NCI-H2081 (cell line): ENCODE measurements around the gene AACS.

Experiments used
- DNase-seq, 2 experiments: peaks; one replicate each; lab custom pipeline; 2025; lab: John Stamatoyannopoulos, UW

AACS gene

DNA sequence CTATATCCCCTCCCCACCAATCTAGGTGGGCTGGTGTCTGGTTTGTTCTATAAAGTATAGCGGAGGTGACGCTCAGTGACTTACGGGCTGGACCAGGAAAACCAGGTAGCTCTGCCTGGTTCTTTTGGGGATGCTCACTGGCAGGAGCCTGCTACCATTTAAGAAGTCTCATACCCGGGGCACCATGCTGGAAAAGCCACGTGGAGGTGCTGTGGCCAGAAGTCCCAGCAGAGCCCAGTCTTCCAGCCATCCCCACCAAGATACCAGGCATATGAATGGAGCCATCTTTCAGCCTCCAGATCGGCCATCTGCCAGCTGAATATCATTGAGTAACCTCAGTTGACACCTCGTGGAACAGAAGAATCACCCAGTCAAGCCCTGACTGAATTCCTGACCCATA lies 87.2 kb downstream of the AACS start:
- DNase-seq, result no peak

DNA sequence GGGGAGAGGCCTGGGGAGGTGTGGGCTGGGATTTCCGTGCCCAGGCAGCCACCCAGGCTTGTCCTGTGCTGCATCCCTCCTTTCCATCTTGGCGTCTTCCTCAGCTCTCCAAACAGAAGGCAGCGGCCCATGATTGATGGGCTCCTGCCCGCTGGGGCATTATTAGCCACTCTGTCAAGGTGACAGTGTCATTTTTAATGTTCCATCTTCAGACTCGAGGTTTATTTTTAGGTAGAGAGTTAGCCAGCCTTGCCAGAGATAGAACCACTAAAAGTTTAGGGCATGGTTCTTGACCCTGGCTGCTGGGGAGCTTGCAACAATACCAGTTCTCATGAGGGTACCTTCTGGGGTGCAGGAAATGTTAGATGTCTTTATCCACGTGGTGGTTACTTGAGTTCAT lies 90.1 kb downstream of the AACS start:
- DNase-seq, result no peak

DNA sequence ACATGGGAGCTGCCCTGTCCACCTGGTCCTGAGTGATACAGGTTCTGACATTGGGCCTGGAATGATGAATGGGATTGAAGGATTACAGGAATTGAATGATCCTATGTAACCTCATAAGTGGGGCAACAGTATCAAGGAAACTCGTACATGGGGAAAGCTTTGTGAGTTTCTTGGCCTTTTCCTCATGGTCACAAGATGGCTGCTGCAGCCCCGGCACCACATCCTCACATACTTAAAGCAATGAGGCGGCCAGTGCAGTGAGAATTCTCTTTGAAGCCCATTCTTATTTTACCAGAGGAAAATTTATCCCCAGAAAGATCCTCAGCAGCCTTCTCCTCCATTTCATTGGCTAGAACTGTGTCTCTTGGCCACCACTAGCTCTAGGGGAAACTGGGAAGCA lies 91.9 kb downstream of the AACS start:
- no peak for DNase-seq

DNA sequence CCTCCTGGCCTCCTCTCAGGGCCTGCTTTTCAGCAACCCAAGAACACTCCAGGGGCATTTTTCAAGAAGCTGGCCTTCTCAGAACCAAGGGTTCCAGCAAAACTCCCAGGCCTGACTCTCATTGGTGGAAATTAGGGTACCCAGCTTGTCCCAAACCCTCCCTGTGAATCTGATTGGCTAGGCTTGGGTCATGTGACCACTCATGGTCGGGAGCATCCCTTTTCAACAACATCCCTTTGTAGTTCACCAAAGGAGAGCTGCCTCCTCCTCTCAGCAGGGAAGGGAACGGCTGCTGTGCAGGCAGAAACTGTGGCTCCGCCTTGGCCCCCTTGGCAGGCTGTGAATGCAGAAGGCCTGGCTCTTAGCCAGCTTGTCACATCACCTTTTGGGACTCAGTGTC lies 94.5 kb downstream of the AACS start:
- DNase-seq, result no peak

DNA sequence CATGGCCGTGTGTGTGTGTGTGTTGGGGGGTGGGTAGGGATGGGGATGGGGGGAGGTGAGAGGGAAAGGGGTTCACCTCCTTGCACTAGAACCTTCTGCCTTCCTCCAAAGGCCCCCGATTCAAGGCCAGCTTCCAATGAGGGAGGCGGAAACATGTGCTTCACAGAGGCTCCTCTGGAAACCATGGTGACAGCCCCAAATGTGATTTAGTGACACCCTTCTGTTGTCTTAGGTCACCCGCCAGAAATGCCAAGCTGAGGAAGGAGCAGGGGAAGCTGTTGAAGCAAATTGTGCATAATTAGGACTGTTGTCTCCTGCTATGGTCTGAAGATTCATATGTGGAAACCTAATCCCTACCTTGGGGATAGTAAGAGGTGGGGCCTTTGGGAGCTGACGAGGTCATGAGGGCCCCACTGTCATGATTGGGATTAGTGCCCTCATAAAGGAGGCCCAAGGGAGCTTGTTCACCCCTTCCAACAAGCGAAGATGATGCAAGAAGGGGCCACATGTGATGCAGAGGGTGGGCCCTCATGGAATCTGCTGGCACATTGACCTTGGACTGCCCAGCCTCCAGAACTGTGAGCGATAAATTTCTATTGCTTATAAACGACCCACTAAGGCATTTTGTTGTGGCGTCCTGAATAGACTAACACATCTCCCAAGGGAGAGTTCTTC lies 95.2 kb downstream of the AACS start:
- no peak for DNase-seq

DNA sequence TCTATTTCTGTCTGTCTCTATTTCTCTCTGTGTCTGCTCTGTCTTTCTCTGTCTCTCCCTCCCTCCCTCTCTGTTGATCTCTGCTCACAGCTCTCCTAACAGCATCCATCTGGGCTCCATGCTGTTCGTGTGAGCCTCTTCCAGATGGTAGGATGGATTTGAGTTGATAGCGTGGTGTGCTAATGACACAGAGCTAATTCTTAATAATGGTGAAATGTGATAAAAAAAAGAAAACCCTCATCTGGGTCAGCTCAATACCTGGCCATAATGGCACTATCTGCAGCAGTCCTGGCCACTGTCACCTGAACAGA lies 96.4 kb downstream of the AACS start:
- no peak for DNase-seq

DNA sequence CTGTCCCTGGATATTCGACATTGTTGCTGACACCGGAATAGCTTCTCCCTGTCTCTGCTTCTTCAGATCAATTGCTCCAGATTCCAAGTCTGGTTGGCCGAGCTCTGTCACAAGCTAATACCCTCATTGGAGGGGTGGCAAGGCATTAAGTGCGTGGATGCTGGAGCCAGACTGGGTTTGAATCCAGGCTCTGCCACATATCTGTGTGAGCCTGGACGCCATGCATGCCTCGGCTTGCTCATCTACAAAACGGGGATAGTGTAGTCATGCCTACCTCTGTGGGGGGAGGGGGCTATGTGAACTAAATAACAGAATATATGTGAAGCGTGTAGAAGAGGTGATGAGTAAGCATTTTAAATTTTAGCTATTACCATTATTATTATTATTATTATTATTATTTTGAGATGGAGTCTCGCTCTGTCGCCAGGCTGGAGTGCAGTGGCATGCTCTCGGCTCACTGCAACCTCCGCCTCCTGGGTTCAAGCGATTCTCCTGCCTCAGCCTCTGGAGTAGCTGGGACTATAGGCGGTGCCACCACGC lies 97.3 kb downstream of the AACS start:
- DNase-seq, result no peak

DNA sequence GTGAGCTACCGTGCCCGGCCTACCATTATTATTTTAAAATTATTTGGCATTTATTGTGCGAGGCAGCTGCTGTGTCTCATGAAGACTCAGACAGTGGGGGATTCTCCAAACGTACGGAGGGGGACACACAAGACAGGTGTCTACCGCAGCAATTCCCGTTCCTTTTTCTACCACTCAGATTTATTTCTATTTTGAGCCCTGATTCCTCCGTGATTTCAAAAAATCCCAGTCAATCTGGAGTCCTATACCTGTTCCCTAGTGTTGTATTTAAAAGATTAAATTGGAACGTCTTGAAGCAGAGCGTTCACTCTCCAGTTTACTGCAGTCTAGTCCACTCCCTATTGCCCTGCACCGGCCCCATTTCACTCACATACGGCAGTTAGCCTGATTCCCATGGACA lies 97.9 kb downstream of the AACS start:
- no peak for DNase-seq

DNA sequence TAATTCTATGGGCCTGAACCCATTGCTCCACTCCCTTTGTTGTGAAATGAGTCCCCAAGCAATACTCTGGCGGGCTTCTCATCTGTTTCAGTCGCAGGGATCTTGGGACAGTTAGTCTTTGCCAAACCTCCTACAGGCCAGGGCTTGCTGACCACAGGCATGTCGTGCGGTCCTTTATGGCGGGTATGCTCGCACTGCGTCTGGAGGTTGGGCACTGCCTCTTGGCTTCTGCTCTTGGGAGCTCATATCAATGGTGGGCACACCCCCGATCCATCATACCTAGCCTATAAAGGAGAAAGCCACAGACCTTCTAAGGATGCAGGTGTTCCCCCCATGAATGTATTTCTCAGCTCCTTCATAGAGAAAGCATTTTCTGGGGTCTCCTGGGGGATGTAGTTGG lies 99.3 kb downstream of the AACS start:
- no peak for DNase-seq

DNA sequence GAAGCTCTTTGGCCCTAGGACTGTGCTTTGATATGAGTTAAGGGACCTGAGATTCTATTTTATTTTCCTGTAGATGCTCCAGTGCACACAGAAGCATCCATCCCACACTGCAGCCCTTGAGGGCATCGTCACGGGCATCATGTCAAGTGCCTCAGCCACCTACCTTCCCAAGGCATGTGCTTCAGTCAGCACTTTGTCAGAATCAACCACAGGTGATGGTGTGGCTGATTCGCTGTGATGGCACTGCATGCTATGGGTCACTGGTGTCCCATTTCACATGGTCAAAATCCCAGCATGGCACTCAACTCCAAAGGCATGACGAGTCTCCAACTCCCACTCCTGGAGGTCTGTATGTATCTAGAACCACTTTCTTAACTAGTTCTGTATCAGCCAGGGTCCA lies 100.8 kb downstream of the AACS start:
- no peak for DNase-seq

DNA sequence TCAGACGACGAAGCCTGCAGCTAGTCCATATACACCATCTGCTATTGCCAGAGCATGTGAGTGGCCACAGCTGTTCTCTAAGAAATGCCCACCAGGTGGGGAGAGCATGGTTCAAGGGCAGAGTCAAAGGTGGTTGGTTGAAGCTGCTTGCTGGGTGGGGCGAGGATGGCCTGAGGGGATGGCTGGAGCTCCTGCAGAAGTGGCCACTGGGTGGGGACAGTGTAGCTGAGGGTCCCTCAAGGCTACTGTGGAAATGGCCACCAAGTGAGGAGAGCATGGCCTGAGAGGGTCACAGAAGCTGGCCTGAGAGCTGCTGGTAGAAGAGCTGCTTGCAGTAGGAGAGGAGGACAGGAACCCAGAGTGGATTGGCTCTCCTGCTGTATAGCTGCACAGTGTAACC lies 102.4 kb downstream of the AACS start:
- no peak for DNase-seq

DNA sequence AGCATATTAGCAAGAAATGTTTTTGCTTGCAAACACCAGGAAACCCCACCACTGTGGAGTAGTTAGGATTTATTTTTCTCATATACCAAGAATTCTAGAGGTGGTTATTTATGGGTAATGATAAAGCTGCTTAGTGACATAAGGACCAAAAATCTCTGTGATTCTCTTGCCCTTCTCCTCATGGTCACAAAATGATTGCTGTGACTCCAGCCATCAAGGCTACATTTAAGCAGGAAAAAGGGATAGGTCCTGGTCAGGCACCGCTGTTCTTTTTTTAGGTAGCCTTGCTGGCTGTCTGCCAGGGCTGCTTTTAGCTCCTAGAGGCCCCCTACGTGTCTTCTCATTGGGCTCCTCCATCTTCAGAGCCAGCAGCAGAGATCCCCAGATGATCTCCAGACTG lies 104.2 kb downstream of the AACS start:
- no peak for DNase-seq

DNA sequence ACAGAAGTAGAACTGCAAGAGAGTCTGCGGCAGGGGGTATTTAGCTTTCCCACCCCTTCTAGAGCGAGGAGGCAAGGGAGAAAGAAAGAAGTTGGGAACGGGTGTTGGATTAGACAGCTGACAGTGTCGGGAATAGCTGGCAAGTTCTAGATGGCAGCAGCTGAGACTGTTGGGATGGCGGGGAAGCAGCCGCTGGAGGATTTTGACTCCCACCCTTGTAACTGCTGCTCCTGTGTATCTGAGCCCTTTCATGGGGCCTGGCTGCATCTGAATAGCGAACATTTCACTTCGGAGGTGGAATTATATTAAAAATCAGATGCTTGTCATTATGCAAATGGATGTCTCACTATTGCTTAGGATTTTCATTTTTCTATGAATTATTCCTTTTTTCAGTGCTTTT lies 104.6 kb downstream of the AACS start:
- DNase-seq, result no peak

DNA sequence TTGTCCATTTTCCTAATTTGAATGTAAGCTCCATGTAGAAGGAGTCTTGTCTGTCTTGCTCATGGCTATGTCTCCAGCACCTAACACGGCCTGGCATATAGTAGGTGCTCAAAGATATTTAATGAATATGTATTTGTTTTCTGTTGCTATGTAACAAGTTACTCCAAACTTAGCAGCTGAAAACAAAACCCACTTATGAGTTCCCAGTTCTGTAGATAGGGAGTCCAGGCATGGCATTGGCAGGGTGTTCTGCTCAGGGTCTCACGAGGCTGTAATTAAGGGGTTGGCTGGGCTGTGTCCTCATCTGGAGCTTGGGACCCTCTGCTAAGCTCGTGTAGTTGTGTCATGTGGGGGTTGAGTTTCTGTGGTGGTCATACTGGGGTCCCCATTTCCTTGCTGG lies 106.0 kb downstream of the AACS start:
- no peak for DNase-seq

DNA sequence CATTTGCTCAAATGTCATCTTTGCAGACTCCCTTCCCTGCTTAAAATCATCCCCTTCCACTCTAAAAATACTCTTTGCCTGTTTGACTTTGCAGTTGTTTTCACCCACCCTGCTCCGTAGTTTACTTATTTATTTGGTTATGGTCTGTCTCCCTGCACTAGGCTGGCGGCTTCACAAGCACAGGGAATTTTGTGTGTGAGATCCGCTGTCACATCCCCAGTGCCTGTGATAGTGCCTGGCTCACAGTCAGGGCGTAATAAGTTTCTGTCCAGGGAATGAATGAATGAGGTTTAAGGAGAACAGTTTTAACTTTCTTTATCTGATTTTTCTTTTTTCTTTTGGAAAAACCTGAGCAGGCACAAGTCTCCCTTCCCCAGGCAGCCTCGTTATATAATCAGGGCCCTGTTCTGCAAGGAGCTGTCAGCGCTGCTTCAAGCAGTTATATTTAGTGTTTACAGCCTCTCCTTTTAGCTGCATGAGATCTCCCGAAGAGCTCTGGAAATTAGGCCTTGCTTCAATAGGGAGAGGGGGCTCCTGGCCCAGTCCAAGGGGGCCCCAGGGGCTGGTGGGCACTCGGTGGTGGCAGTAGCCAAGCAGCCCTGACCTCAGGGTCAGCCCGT lies 107.1 kb downstream of the AACS start:
- no peak for DNase-seq

DNA sequence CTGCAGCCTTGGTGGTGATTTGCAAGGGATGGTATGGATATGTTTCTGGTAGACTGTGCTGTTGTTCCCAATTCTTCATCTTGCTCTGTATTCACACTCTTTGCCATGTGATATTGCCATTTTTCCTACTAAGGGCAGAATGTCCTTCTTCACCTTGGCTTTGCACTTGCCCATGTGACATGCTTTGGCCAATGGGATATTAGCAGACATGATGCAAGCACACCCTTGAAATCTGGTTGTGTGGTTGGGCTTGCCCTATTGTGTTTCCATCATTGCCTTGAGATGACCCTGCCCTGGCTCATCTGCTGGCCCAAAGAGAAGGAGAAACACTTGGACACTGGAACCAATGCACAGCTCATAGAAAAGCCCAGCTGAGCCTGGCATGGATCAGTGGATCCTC lies 110.3 kb downstream of the AACS start:
- no peak for DNase-seq

DNA sequence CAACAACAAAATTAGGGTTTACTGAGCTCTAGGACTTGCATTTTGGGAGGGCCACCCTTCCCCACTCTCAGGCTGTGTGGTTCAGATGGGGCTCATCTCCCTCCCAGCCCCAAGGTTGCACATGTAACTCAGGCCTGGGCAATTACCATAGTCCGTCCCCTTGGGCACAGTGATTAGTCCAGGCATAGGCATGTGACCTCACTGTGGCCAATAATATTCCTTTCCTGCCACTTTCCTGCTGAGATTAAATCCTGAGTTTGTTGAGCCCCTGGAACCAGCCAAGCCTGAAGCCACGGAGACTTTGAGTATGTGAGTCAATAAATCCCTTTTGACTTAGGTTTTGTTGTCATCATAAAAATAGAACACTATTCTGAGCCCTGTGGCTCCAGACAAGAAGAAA lies 113.0 kb downstream of the AACS start:
- DNase-seq, result no peak

DNA sequence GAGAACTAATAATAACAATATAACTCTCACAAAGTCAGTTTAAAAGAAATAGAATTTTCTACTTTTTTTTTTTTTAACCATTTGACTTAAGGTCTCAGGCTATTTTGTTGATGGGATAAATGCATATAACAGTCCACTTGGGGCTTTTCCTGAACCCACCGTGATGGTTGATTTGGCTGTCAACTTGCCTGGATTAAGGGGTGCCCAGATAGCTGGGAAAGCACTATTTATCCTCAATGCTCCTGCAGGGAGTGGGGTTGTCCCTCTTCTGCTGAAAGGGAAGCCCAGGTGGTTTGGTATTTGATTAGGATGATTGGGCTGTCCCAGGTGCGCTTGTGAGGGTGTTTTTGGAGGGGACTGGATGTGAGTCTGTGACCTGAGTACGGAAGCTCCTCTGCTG lies 114.9 kb downstream of the AACS start:
- no peak for DNase-seq

DNA sequence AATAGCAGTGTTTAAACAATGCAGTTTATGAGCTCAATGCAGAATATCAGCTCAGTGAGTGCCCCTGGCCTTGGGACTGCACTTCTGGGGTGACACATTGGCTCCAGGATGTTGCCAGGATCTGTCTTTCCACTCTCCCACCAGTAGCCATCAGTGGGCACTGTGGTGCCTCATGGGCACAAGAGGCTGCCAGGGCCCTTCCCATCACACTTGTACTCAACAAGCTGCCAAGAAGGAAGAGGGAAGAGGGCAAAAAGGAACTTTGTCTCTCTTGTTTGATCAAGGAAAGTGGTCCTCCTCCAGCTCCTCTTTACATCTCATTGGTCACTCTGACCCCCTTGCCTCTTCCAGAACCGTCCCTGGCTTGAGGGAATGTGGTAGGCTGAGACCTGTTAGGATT lies 115.9 kb downstream of the AACS start:
- DNase-seq, result no peak

DNA sequence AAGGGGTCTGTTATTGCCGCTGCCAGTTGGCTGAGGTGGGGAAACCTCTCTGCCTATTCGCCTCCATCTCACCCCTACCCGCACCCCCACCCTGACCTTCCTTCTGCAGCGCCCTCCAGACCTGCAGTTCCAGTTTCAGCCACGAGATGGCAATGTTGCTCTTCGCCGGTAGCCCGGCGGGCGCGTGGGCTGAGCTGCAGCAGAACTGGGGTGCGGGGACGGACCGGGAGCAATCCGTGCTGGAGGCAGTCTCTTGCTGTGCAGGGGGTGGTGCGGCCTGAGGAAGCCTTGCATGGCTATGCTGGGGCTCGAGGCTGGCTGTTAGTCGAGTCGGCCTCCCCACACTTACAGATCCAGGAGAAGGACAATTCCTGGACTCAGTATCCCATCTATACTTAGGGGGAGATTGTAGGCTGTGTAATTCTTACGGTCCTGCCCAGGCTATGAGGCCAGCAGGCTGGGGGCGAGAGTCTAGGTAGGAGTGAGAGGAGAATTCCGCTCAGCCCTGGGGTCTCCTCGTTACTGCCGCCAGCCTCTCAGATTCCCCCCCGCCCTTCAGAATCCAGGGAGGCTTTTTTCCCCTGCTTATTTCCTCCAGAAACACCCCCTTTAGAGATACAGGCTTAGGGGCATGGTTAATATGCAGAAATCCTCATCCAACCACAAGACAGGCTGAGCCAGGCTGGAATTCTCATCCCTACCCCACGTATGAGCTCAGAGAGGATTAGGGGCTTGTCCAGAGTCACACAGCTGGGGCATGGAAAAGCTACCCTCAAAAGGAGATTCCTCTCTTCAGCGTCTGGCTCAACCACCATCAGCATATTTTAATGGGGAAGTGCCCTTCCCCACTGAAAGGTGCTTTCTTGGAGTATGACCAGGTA lies 118.2 kb downstream of the AACS start:
- peak; percentile 53 to 73 for DNase-seq

DNA sequence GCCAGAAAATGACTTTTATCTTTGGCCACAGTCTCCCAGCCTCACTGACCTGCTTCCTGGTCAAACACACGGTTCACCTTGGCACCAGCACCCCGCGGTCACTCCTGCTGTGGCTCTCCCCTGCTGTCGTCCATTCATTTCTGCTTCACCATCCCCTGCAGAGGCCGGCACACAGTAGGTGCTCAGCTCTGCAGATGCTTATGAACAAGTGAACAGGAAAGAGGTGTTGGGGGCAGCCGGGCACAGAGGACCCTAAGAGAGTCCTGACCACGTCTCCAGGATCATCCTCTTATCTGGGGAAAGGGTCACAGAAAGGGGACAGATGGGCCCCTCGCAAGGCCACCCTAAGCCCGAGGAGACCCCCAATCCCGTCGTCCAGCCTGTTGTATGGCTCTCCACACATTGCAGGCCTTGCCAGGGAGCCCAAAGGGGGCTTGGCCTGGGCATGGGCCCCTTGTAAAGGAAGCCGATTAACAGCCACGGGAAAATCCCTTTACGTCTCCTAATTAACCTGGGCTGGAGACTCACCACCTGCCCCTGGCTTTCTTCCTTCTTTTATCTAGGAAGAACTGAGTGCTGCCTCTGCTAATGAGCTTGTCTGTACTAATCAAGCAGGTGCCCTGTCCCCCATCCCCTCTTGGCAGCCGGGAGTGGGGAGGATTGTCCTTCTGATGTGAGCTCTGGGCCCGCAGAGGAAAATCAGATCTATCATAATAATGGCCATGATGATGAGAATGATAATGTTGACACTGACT lies 119.2 kb downstream of the AACS start:
- DNase-seq, result no peak

DNA sequence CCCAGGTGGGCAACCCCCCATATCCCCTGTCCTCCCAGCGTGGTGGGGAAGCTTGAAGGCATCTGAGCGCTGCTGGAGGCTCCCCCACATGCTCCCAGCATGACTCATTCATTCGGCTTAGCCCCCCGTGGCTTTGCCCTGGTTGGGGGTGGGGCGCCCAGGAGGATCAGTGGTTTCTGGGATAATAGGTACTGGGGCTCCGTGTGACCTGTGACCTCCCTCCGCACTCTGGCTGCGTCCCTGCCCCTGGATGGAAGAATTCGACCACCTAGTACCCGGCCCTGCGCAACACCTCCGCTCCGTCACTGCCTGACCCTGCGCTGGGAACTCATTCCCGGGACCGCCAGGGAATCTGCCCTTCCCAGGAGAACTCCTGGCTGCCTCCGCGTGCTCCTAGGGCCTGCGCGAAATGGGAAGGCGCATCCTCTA lies 120.1 kb downstream of the AACS start:
- DNase-seq, result no peak
